C4-2B (cell line): ENCODE data around the gene ASXL3.

Experiments
- ZFX ChIP-seq: fragments of 450-650 bp; IDR thresholded peaks from 2 replicates; pipeline ENCODE4 v1.6.1; 2017
- TF ChIP-seq, protein P1 (sequence below): fragments of 450-650 bp; conservative IDR thresholded peaks from 2 replicates; pipeline ENCODE4 v1.5.1; 2017; ENCODE audit warnings: mild to moderate bottlenecking

DNA sequence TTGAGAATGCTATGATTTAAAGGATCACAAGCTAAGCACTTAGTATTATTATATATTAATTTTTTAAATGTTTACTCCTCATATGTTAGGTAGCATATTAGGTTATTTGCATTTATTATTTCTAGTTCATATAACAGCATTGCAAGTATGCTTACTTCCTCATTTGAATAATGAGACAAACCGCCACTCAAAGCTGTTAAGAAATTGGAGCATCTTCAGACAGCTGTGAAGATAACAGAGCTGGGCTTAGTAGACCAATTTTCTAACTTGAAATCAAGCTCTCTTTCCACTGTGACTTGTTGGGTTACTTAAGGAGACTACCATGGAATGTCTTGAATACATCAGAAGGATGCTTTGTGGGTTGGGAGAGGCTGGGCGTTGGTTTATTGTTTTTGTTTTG lies 139.3 kb downstream of the ASXL3 start:
- TF ChIP-seq, protein P1, sequence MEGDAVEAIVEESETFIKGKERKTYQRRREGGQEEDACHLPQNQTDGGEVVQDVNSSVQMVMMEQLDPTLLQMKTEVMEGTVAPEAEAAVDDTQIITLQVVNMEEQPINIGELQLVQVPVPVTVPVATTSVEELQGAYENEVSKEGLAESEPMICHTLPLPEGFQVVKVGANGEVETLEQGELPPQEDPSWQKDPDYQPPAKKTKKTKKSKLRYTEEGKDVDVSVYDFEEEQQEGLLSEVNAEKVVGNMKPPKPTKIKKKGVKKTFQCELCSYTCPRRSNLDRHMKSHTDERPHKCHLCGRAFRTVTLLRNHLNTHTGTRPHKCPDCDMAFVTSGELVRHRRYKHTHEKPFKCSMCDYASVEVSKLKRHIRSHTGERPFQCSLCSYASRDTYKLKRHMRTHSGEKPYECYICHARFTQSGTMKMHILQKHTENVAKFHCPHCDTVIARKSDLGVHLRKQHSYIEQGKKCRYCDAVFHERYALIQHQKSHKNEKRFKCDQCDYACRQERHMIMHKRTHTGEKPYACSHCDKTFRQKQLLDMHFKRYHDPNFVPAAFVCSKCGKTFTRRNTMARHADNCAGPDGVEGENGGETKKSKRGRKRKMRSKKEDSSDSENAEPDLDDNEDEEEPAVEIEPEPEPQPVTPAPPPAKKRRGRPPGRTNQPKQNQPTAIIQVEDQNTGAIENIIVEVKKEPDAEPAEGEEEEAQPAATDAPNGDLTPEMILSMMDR = no peak
- TF ChIP-seq ZFX = no peak
